ENCODE results near the gene ATP11C. TPM values are rescaled to one million over a fixed set of nuclear protein-coding genes. Genes with fewer than 3 reads are reported as not detected.

The ATP11C gene
- total and polyA plus RNA-seq, 10 of the 15 experiments (the other 5 are each of a cell fraction or from before 2014, with no cell fraction given): 16.2 to 44.0 (median 24.8) TPM

DNA sequence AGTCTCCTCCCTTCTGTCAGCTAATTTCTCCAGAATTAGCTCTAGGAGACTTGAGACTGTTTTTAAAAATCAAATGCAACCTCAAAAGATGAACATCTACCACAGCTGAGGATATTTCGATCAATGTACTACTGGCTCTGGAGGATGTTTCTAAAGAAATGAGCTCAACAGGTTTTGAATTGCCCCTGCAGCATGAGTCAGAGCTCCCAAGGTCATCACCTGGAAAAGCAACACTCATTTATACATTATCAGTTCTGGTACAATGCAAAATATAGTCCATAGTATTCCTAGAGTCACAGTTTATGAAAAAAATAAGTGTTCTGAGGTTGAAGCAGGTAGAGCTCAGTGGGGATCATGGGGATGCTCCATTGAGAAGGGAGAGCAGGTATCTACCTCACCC is 174.0 kb downstream of the ATP11C start:
- CTCF ChIA-PET: interaction anchor here (0.5 to 2.3 kb wide), 8 partner anchors 8 to 286 kb away, joined by 3 to 10 read pairs (median 4); no protein-coding TSS in a partner anchor
- no peak for DNase-seq (ENCODE audit: low read depth, low spot score)
- SMC1A ChIA-PET (ENCODE audit: uncharacterized antibody, unreplicated experiment): interaction anchor here (0.8 to 2.1 kb wide), 3 partner anchors 9 to 19 kb away, joined by 3 to 4 read pairs (median 3); no protein-coding TSS in a partner anchor
- intact Hi-C loops (cut with micrococcal nuclease; ENCODE audit: unreplicated experiment) (no loop called here), in situ Hi-C loops (cut with MboI) (no loop called here)
- no peak overlapping the region for H3K4me3 ChIP-seq
- H3K79me2 ChIP-seq (ENCODE audit: control insufficient read depth, insufficient read depth, low read length): no peaks in the 10 kb centered on the region
- no peak for FAIRE-seq
- no peak for TF ChIP-seq ETV6 (conservative IDR thresholded peaks at IDR 0.05 in 1 of 2, IDR thresholded peaks at IDR 0.05 in 1 of 2; ENCODE audit: borderline replicate concordance in 1 of 2, low read depth in 1 of 2)
- no peak for TF ChIP-seq TCF7 (IDR thresholded peaks at IDR 0.05; ENCODE audit: borderline replicate concordance)
- no peak for TF ChIP-seq EZH2 (IDR thresholded peaks at IDR 0.05; ENCODE audit: borderline replicate concordance, control insufficient read depth, low read depth, low read length)
- TF ChIP-seq KDM1A (IDR thresholded peaks at IDR 0.05; ENCODE audit: borderline replicate concordance): no peak
- TF ChIP-seq KLF5 (IDR thresholded peaks at IDR 0.05; ENCODE audit: partially characterized antibody): no peak
- no peak for TF ChIP-seq RELA (IDR thresholded peaks at IDR 0.05; ENCODE audit: borderline replicate concordance, partially characterized antibody)
- TF ChIP-seq, protein P1, sequence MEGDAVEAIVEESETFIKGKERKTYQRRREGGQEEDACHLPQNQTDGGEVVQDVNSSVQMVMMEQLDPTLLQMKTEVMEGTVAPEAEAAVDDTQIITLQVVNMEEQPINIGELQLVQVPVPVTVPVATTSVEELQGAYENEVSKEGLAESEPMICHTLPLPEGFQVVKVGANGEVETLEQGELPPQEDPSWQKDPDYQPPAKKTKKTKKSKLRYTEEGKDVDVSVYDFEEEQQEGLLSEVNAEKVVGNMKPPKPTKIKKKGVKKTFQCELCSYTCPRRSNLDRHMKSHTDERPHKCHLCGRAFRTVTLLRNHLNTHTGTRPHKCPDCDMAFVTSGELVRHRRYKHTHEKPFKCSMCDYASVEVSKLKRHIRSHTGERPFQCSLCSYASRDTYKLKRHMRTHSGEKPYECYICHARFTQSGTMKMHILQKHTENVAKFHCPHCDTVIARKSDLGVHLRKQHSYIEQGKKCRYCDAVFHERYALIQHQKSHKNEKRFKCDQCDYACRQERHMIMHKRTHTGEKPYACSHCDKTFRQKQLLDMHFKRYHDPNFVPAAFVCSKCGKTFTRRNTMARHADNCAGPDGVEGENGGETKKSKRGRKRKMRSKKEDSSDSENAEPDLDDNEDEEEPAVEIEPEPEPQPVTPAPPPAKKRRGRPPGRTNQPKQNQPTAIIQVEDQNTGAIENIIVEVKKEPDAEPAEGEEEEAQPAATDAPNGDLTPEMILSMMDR (IDR thresholded peaks at IDR 0.05 in 2 of 3, conservative IDR thresholded peaks at IDR 0.05 in 1 of 3; ENCODE audit: control insufficient read depth in 2 of 3, extremely low read depth in 1 of 3, insufficient read depth in 1 of 3, low read depth in 3 of 3, low read length in 3 of 3): no peak
- TF ChIP-seq TCF3 (IDR thresholded peaks at IDR 0.05; ENCODE audit: borderline replicate concordance, insufficient read depth, low read depth, low read length): no peak
- TF ChIP-seq NR2C1 (IDR thresholded peaks at IDR 0.05): no peak
- TF ChIP-seq ZNF384 (IDR thresholded peaks at IDR 0.05; ENCODE audit: borderline replicate concordance, low read depth, low read length): no peak
- no peak for TF ChIP-seq SMARCA5 (IDR thresholded peaks at IDR 0.05)
- TF ChIP-seq WRNIP1 (IDR thresholded peaks at IDR 0.05; ENCODE audit: borderline replicate concordance, low read depth, low read length): no peak
- no peak for TF ChIP-seq RUNX3 (IDR thresholded peaks at IDR 0.05; ENCODE audit: low read length)
- TF ChIP-seq JUND (IDR thresholded peaks at IDR 0.05; ENCODE audit: low read depth, low read length): no peak
- no peak for TF ChIP-seq SIN3A (IDR thresholded peaks at IDR 0.05; ENCODE audit: low read depth, low read length)
- no peak for TF ChIP-seq RB1 (IDR thresholded peaks at IDR 0.05; ENCODE audit: borderline replicate concordance)
- TF ChIP-seq, protein P2, sequence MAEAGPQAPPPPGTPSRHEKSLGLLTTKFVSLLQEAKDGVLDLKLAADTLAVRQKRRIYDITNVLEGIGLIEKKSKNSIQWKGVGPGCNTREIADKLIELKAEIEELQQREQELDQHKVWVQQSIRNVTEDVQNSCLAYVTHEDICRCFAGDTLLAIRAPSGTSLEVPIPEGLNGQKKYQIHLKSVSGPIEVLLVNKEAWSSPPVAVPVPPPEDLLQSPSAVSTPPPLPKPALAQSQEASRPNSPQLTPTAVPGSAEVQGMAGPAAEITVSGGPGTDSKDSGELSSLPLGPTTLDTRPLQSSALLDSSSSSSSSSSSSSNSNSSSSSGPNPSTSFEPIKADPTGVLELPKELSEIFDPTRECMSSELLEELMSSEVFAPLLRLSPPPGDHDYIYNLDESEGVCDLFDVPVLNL (IDR thresholded peaks at IDR 0.05; ENCODE audit: low read depth, low read length): no peak
- TF ChIP-seq SREBF1 (IDR thresholded peaks at IDR 0.05; ENCODE audit: low read length): no peak
- H4K20me1 ChIP-seq (ENCODE audit: control insufficient read depth, insufficient read depth): no peaks in the 10 kb centered on the region
- H3K9ac ChIP-seq (ENCODE audit: control insufficient read depth, insufficient read depth, low read length): no peak overlapping the region
- no peak overlapping the region for H2AFZ ChIP-seq (ENCODE audit: control insufficient read depth, low read depth, low read length)
- no peak overlapping the region for H3K27ac ChIP-seq (ENCODE audit: control insufficient read depth, insufficient read depth)
- POLR2A ChIA-PET: no interaction called here
- no peaks in the 10 kb centered on the region for H3K36me3 ChIP-seq (ENCODE audit: control insufficient read depth in 2 of 2, insufficient read depth in 2 of 2, low read length in 1 of 2)
- no TSS peak for BruUV-seq (replicated peaks)
- no peak for ATAC-seq
- peaks cover 2% of the 10 kb centered on the region; the same call in 2 of the 3 replicates for H3K9me3 ChIP-seq (replicated peaks; ENCODE audit: control insufficient read depth, insufficient read depth, low read length)
- H3K4me1 ChIP-seq (ENCODE audit: control insufficient read depth, insufficient read depth, low read length): no peaks in the 10 kb centered on the region
- no peak overlapping the region for H3K4me2 ChIP-seq (ENCODE audit: control insufficient read depth, insufficient read depth)
- 50% methylated on average over 1 of the region's 1 CpG for WGBS (ENCODE audit: insufficient coverage, insufficient replicate concordance, low lambda C conversion rate, missing lambda C conversion rate)
- H3K27me3 ChIP-seq (replicated peaks in 1 of 2; ENCODE audit: control insufficient read depth in 2 of 2, insufficient read depth in 2 of 2, low read length in 1 of 2): no peaks in the 10 kb centered on the region
- RAD21 ChIA-PET (ENCODE audit: unreplicated experiment): interaction anchor here (1.3 kb wide), 1 partner anchor 9 kb away, joined by 3 read pairs; no protein-coding TSS in a partner anchor
